GM19438 (cell line): ENCODE measurements around the gene PROP1.
"Not testable (repeated sequence)": the region's sequence is repeated elsewhere in the genome, so short reads cannot be mapped to it uniquely, and the experiment has no call there.

Experiments used
- ATAC-seq: cut with Tn5 transposase; IDR thresholded peaks from one replicate; pipeline ENCODE4 v1.9.1; 2021; ENCODE audit warnings: low read depth; ENCODE audit not compliant: unreplicated experiment

The PROP1 gene

GRCh38 chr5:177949656-177950055 is 46.4 kb downstream of the PROP1 start:
- not testable (repeated sequence) for ATAC-seq

DNA sequence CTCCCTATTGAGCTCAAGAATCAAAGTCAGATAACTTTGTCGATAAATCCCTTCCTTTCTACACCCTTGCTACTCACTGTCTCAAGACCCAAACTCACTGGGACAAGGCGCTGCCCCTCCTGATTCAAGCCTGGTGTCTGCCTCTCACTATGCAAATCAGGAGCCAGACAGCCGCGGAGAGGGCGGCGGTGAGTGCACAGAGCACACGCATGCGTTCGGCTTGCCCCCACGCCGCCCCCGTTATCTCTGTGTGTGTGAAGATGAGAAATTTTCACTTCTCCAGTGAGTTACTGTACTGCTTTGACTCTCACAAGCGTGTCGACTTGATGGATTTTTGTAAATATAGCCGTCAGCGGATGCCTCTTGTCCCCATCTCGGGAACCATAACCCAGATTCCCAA is 47.0 kb downstream of the PROP1 start:
- not testable (repeated sequence) for ATAC-seq

- ATAC-seq, result not testable (repeated sequence)
Measured at GRCh38 chr5:177947912-177948311, 48.1 kb downstream of the PROP1 start.

DNA sequence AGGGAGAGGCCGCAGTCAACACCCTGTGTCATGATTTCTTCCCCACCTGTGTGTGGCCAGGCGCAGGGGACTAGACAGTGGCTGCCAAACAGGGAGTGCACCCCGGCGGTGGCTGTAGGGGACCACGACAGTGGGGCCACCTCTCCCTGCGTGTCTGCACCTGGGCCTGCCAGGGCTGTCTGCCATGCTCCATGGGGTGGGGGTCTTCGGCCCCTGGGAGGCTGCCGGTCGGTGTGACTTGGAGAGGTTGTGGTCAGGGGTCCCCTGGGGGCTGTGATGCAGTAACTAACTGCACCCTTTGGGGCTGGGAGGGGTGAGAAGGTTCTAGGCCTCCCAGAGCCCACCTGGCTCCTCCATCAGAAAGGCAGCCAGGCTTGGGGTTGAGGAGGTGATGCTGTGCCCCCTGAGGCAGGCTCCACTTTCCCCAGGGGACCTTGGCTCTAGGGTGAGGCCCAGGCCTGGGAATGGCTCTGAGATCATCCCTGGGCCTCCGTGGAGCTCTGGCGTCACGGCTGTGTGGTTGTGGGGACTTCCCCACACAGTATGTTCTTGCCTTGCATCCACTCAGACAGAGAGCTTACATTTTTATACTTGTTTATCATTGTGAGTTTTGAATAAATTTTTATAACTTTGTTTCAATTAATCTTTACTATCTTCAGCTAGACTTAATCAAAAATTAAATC is 50.3 kb downstream of the PROP1 start:
- ATAC-seq, result not testable (repeated sequence)

DNA sequence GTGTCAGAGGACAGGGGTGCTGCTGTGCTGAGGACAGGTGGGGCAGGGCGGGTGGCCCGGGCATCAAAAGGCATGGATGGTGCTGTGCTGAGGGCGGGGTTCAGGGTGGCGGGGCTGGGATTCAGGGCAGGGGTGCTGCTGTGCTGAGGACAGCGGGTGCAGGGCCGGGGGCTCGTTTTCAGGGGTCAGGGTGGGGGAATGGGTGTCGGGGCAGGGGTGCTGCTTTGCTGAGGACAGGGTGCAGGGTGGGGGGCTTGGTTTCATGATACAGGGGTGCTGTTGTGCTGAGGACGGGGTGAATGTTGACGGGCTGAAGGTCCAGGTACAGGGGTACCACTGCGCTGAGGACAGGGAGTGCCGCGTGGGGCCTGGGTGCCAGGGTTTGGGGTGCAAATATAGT is 50.9 kb downstream of the PROP1 start:
- not testable (repeated sequence) for ATAC-seq

DNA sequence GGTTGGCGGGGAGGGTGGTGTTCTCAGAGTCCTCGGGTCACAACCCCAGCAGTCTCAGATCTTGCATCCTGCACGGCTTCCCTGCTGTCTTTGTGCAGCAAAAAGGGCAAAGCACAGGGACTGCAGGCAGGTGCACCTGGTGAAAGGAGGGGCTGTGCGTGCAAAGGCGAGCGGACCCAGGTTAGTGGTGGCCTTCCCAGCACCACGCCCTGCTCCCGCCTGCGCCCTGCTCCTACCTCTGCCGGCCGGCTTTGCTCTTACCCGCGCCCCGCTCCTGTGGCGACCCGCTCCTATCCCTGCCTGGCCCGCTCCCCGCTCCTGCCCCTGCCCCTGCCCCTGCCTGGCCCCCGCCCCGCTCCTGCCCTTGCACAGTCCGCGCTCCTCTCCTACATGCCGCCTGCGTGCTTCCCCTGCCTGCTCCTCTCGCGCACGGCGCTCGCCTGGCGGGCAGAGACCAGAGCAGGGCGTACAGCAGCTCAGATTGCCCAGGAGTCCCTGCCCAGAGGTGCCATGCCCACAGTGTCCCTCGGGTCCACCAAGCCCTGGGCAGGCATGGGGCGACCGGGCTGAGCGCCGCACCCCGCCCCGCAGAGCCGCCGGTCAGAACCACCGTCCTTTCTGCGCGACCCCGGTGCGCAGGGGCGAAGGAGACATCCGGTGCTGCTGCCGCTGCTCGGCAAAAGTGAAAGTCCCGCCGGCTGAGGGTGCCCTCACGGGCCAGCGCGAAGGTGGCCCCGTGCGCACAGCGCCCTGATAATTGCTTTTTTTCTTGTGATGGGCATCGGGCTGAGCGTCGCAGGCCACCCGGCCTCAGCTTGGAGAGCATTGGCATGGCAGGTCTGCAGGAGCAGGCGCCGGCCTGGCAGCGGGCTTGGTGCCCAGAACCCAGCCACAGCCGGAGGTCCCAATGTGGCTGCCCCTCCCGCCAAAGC is 52.0 kb downstream of the PROP1 start:
- ATAC-seq, result peak; percentile 54

- not testable (repeated sequence) for ATAC-seq
Measured at GRCh38 chr5:177942896-177943295, 53.1 kb downstream of the PROP1 start.
